Cardiac fibroblast (primary cell): Measurements from ENCODE around the gene MBNL1.
A peak's percentile ranks its signal among the peaks of the same experiment; 100 is the strongest.

Experiments
- DNase-seq, 2 donors: peaks; one replicate each; pipeline versions ENCODE4 v3.0.0 to v3.0.0-alpha.2; 2010; ENCODE audit warnings: low read depth in 2 of 2
- H3K4me3 ChIP-seq, 2 donors: replicated peaks in 1 of 2; 1 replicate in 1 of 2; 2 replicates in 1 of 2; pipeline ENCODE4 v1.5.1; 2011; ENCODE audit warnings: low read depth in 2 of 2, low read length in 2 of 2, mild to moderate bottlenecking in 2 of 2, moderate library complexity in 1 of 2
- TF ChIP-seq, protein P1 (sequence below): IDR thresholded peaks from one replicate; pipeline ENCODE4 v1.5.1; 2011; ENCODE audit warnings: low read depth, mild to moderate bottlenecking, low read length, inconsistent platforms

MBNL1 gene

DNA sequence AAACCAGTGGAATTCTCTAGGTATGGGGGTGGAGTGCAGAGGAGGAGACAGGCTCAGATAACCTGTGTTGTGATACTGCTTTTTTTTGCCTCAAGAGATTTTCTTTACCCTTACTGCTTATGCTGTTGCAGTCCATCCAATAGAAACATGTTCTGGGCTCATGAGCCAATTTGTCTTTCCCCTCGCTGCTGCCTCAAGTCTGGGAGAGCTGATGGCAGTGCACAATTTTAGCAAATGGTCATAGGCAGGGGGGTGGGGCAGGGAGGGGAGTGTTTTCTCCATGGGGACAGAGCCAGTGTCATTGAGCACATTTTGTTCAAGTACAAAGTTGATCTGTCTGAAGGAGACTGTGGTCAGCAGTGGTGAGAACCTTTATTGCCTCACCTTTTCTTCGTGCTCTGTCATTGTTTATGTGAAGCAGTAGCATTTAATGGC is 134.9 kb downstream of the MBNL1 start:
- DNase-seq: peak in 1 of 2 donors; percentile 76
- H3K4me3 ChIP-seq: no peak overlapping the region
- TF ChIP-seq, protein P1, sequence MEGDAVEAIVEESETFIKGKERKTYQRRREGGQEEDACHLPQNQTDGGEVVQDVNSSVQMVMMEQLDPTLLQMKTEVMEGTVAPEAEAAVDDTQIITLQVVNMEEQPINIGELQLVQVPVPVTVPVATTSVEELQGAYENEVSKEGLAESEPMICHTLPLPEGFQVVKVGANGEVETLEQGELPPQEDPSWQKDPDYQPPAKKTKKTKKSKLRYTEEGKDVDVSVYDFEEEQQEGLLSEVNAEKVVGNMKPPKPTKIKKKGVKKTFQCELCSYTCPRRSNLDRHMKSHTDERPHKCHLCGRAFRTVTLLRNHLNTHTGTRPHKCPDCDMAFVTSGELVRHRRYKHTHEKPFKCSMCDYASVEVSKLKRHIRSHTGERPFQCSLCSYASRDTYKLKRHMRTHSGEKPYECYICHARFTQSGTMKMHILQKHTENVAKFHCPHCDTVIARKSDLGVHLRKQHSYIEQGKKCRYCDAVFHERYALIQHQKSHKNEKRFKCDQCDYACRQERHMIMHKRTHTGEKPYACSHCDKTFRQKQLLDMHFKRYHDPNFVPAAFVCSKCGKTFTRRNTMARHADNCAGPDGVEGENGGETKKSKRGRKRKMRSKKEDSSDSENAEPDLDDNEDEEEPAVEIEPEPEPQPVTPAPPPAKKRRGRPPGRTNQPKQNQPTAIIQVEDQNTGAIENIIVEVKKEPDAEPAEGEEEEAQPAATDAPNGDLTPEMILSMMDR: no peak

DNA sequence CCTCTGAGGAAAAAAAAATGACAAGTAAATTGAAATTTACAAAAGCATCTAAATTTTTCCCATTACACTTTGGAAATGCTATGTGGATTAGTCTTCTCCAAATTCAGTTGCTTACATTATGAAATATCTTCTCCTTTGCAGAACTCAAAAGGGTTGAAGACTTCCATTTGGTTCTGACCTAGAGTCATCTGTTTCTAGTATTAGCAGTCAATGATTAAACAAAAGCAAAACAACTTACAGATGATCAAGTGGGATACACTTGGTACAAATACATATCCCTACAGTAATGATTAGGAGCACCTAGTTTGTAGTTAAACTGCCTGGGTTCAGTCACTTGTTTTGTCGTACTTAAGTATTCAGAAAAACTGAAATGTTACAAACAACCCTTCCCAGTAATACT is 136.2 kb downstream of the MBNL1 start:
- TF ChIP-seq, protein P1: no peak
- DNase-seq: no peak
- no peak overlapping the region for H3K4me3 ChIP-seq

DNA sequence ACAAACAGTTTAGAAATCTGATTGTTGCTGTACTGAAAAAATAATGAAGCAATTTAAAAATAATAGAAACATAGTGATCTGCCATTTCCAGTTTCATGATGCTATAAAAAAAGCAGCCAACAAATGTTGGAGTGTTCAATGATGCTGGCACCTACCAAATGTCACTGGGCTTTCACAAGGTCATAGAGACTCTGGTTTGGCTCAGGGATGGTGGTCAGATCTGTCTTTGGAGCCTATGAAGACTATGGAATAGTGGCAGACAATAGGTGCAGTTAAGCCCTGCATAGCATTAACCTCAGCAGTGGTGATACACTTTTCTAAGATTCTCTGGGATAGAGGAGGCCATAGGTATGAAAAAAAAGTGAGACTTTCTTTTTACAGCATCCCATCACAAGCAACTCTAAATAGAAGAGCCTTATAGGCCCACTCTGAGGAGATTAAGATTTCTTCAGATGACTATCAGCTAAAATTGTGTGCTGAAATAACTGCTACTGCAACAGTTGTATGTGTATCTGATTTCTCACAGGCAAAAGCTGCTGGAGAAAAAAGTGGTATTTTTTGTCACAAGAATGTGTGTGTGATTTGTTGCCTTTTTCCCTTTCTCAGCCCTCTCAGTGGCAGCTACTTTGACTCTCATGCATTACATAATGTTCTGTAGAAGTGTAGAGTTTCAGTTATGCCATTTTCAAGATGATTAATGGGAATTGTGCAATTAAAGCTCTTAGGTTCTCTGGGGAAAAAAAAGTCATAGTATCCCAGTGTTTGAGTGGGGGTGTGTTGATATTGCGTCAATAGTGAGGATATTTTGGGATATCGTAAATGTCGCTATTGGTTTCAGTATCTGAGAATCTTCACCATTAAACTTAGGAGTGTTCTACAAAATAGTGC is 137.4 kb downstream of the MBNL1 start:
- H3K4me3 ChIP-seq: peak overlapping the region in 1 of 2 donors; percentile 33
- peak; percentile 93 to 96 for DNase-seq
- TF ChIP-seq, protein P1: no peak

DNA sequence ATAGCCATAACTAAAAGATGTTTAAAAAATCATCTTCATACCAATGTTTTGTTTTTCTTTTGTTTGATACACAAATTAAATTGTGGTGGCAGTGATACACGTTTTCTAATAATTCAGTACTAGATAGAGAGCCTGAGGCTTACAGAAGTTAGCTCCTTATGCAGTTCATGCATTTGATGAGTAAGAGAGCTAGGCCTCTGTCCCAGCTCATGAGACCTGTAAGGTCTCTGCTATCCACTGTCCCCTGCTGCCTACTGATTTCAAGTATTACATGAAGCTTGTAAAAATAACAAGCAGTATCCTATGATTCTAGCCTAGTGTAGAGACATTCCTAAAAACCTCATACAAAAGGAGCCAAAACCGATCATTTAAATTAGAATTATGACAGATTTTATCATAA is 144.5 kb downstream of the MBNL1 start:
- TF ChIP-seq, protein P1: no peak
- H3K4me3 ChIP-seq: no peak overlapping the region
- DNase-seq: no peak

DNA sequence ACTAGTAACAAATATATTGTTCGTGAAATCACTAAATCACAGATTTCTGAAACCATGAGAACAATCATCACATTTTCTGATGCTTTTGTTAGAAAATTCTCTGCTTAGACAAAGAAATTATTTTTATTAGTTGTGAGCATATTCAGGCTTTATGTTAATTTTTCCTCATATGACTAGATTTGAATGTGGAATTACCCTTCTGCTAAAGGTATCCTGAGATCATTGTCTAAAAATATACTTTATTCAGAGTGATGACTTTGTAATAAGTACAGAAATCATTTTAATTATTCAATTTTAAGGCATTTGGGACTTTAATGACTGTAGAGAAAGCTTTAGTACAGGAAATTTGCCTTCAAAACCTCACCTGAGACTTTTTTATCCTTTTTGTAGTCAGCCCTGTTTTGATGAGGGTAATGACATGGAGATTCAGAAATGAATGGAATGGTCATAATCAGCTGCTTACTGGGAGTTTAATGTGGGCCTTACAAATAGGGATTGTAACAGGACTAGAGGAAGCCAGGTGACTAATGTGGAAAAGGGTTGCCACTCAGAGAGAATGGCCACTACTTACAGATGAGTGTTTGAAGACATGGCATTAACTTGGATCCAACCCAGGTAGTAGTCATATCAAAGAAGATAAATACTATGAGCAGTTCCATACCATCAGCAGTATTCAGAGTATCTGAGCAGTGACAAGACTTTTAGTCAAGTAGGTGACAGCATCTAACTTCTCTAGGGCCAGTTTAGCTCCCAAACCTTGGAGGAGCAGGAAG is 148.3 kb downstream of the MBNL1 start:
- H3K4me3 ChIP-seq: no peak overlapping the region
- peak in 1 of 2 donors; percentile 31 for DNase-seq
- TF ChIP-seq, protein P1: no peak

DNA sequence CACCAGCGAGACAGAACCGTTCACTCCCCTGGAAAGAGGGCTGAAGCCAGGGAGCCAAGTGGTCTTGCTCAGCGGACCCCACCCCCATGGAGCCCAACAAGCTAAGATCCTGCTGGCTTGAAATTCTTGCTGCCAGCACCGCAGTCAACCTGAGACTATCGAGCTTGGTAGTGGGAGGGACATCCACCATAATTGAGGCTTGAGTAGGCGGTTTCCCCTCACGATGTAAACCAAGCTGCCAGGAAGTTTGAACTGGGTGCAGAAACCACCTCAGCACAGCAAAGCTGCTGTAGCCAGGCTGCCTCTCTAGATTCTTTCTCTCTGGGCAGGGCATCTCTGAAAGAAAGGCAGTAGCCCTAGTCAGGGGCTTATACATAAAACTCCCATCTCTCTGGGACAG is 151.0 kb downstream of the MBNL1 start:
- TF ChIP-seq, protein P1: no peak
- DNase-seq: no peak

More for the DNA sequence above, 151.0 kb downstream of the MBNL1 start:
- no peak overlapping the region for H3K4me3 ChIP-seq
